ENCODE results near the gene RYR1.

RYR1 gene

DNA sequence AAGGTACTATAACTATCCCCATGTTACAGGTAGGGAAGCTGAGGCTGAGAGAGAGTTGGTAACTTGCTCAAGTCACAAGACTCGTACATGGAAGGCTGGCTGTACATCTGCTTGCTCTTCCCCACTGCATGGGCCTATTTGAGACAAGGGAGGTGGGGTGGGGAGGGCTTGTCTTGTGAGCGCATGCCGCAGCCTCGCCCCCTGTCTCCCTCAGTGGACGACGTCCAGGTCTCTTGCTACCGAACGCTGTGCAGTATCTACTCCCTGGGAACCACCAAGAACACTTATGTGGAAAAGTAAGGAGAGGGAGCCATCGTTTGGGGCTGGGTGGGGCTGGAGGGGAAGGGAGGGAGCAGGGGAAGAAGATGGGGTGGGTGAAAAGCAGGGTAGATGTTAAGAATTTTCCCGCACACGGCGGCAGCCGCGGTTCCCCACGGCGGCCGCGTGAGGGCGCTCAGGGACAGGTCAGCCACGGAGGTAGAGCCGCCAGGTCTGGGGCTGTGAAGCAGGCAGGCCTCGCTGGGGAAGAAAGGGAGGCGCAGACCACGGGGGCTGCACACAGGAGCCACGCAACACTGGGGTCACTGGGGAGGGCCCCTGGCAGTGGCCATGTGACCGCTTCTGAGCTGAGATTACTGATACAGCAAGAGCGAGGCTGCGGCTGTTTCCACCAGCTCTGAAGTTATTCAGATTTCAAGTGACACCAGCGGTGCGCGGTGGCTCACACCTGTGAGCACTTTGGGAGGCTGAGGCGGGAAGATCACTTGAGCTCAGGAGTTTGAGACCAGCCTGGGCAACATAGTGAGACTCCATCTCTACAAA lies 81.5 kb downstream of the RYR1 start (continued):
- no peak for TF ChIP-seq AEBP2 (tag by site-specific recombination; IDR thresholded peaks at IDR 0.05; ENCODE audit: borderline replicate concordance)
- TF ChIP-seq ZFP41 (tag by site-specific recombination; IDR thresholded peaks at IDR 0.05; ENCODE audit: borderline replicate concordance) = no peak
- TF ChIP-seq ZSCAN5A (tag by site-specific recombination; IDR thresholded peaks at IDR 0.05) = no peak
- TF ChIP-seq, protein P1, sequence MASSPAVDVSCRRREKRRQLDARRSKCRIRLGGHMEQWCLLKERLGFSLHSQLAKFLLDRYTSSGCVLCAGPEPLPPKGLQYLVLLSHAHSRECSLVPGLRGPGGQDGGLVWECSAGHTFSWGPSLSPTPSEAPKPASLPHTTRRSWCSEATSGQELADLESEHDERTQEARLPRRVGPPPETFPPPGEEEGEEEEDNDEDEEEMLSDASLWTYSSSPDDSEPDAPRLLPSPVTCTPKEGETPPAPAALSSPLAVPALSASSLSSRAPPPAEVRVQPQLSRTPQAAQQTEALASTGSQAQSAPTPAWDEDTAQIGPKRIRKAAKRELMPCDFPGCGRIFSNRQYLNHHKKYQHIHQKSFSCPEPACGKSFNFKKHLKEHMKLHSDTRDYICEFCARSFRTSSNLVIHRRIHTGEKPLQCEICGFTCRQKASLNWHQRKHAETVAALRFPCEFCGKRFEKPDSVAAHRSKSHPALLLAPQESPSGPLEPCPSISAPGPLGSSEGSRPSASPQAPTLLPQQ (tag by site-specific recombination; IDR thresholded peaks at IDR 0.05) = peak; percentile 50; the same call in 1 of the 2 replicates
- TF ChIP-seq ZNF473 (tag by site-specific recombination; IDR thresholded peaks at IDR 0.05) = no peak
- no peak for TF ChIP-seq HOXC10 (CRISPR knock-in tag; IDR thresholded peaks at IDR 0.05)
- no peak for TF ChIP-seq ZNF350 (tag by site-specific recombination; IDR thresholded peaks at IDR 0.05)
- TF ChIP-seq ZBTB21 (tag by site-specific recombination; IDR thresholded peaks at IDR 0.05) = peak; percentile 46
- TF ChIP-seq ZNF747 (tag by site-specific recombination; IDR thresholded peaks at IDR 0.05) = no peak
- no peak for TF ChIP-seq TCF7L2 (IDR thresholded peaks at IDR 0.05; ENCODE audit: borderline replicate concordance, low read depth, low read length)
- TF ChIP-seq ZNF701 (tag by site-specific recombination; IDR thresholded peaks at IDR 0.05) = no peak
- 0 out of 2 replicates have a peak, but pooled peaks have one; percentile 30 for TF ChIP-seq ZNF610 (tag by site-specific recombination; IDR thresholded peaks at IDR 0.05; ENCODE audit: borderline replicate concordance)
- no peak; the same call in 1 of the 2 replicates for TF ChIP-seq ZNF175 (tag by site-specific recombination; IDR thresholded peaks at IDR 0.05)
- TF ChIP-seq PRDM2 (tag by site-specific recombination; IDR thresholded peaks at IDR 0.05; ENCODE audit: borderline replicate concordance) = no peak
- TF ChIP-seq ZFHX2 (tag by site-specific recombination; conservative IDR thresholded peaks at IDR 0.05) = no peak
- TF ChIP-seq, protein P2, sequence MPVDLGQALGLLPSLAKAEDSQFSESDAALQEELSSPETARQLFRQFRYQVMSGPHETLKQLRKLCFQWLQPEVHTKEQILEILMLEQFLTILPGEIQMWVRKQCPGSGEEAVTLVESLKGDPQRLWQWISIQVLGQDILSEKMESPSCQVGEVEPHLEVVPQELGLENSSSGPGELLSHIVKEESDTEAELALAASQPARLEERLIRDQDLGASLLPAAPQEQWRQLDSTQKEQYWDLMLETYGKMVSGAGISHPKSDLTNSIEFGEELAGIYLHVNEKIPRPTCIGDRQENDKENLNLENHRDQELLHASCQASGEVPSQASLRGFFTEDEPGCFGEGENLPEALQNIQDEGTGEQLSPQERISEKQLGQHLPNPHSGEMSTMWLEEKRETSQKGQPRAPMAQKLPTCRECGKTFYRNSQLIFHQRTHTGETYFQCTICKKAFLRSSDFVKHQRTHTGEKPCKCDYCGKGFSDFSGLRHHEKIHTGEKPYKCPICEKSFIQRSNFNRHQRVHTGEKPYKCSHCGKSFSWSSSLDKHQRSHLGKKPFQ (tag by site-specific recombination; IDR thresholded peaks at IDR 0.05) = no peak; the same call in none of the 2 replicates
- TF ChIP-seq ZNF404 (tag by site-specific recombination; IDR thresholded peaks at IDR 0.05) = no peak
- TF ChIP-seq, protein P3, sequence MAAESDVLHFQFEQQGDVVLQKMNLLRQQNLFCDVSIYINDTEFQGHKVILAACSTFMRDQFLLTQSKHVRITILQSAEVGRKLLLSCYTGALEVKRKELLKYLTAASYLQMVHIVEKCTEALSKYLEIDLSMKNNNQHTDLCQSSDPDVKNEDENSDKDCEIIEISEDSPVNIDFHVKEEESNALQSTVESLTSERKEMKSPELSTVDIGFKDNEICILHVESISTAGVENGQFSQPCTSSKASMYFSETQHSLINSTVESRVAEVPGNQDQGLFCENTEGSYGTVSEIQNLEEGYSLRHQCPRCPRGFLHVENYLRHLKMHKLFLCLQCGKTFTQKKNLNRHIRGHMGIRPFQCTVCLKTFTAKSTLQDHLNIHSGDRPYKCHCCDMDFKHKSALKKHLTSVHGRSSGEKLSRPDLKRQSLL (tag by site-specific recombination; IDR thresholded peaks at IDR 0.05) = peak; percentile 52; the same call in 1 of the 2 replicates
- no peak for TF ChIP-seq OSR2 (tag by site-specific recombination; IDR thresholded peaks at IDR 0.05)
- TF ChIP-seq ZNF555 (tag by site-specific recombination; conservative IDR thresholded peaks at IDR 0.05) = no peak
- no peak for TF ChIP-seq ZNF704 (tag by site-specific recombination; IDR thresholded peaks at IDR 0.05)
- TF ChIP-seq, protein P4, sequence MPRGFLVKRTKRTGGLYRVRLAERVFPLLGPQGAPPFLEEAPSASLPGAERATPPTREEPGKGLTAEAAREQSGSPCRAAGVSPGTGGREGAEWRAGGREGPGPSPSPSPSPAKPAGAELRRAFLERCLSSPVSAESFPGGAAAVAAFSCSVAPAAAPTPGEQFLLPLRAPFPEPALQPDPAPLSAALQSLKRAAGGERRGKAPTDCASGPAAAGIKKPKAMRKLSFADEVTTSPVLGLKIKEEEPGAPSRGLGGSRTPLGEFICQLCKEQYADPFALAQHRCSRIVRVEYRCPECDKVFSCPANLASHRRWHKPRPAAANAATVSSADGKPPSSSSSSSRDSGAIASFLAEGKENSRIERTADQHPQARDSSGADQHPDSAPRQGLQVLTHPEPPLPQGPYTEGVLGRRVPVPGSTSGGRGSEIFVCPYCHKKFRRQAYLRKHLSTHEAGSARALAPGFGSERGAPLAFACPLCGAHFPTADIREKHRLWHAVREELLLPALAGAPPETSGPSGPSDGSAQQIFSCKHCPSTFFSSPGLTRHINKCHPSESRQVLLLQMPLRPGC (tag by site-specific recombination; IDR thresholded peaks at IDR 0.05) = no peak

Measured in HEK293 (cell line).